Fibroblast of skin of scalp (primary cell): ENCODE measurements around the gene RPL4.
"Not testable (repeated sequence)": the region's sequence is repeated elsewhere in the genome, so short reads cannot be mapped to it uniquely, and the experiment has no call there.

Experiments used
- DNase-seq: peaks from one replicate; pipeline ENCODE4 v3.0.0-alpha.2; 2013

Gene RPL4

GRCh38 chr15:66489179-66489791, 15.4 kb downstream of the RPL4 start:
- no peak for DNase-seq

GRCh38 chr15:66488525-66488924, 16.1 kb downstream of the RPL4 start:
- no peak for DNase-seq

GRCh38 chr15:66486887-66487286, 17.8 kb downstream of the RPL4 start:
- DNase-seq, result no peak

- no peak for DNase-seq
These were observed 20.0 kb downstream of the RPL4 start for GRCh38 chr15:66484539-66485112.

- peak; percentile 39 for DNase-seq
These were observed 21.5 kb downstream of the RPL4 start for GRCh38 chr15:66483131-66483566.

- no peak for DNase-seq
These were observed 22.1 kb downstream of the RPL4 start for GRCh38 chr15:66482539-66482938.

GRCh38 chr15:66481107-66481856, 23.4 kb downstream of the RPL4 start:
- no peak for DNase-seq

- no peak for DNase-seq
These were observed 24.4 kb downstream of the RPL4 start for GRCh38 chr15:66480267-66480666.

GRCh38 chr15:66477011-66477410, 27.6 kb downstream of the RPL4 start:
- DNase-seq, result no peak

- no peak for DNase-seq
These were observed 28.1 kb downstream of the RPL4 start for GRCh38 chr15:66476535-66476934.

GRCh38 chr15:66474963-66475362, 29.7 kb downstream of the RPL4 start:
- DNase-seq, result no peak

- DNase-seq, result no peak
These were observed 30.5 kb downstream of the RPL4 start for GRCh38 chr15:66474135-66474534.

GRCh38 chr15:66472176-66472999, 32.3 kb downstream of the RPL4 start:
- DNase-seq, result peak; percentile 64

- DNase-seq, result not testable (repeated sequence)
These were observed 33.8 kb downstream of the RPL4 start for GRCh38 chr15:66470825-66471224.

- not testable (repeated sequence) for DNase-seq
These were observed 37.3 kb downstream of the RPL4 start for GRCh38 chr15:66467162-66468040.

GRCh38 chr15:66465294-66465693, 39.4 kb downstream of the RPL4 start:
- not testable (repeated sequence) for DNase-seq

GRCh38 chr15:66462627-66463026, 42.0 kb downstream of the RPL4 start:
- DNase-seq, result peak; percentile 55

GRCh38 chr15:66461917-66462316, 42.7 kb downstream of the RPL4 start:
- DNase-seq, result no peak

- not testable (repeated sequence) for DNase-seq
These were observed 43.4 kb downstream of the RPL4 start for GRCh38 chr15:66461294-66461693.

- peak; percentile 34 for DNase-seq
These were observed 44.6 kb downstream of the RPL4 start for GRCh38 chr15:66459818-66460615.

- DNase-seq, result peak; percentile 42
These were observed 48.4 kb downstream of the RPL4 start for GRCh38 chr15:66456211-66456610.
